NCI-H1048 (cell line): ENCODE data around the gene VWA5B2.
"Not testable (repeated sequence)": the region's sequence is repeated elsewhere in the genome, so short reads cannot be mapped to it uniquely, and the experiment has no call there.

Experiments
- DNase-seq: peaks from one replicate; lab custom pipeline; 2025; lab: John Stamatoyannopoulos, UW

VWA5B2 gene

GRCh38 chr3:184241447-184242296 is 12.3 kb downstream of the VWA5B2 start:
- no peak for DNase-seq

- DNase-seq, result no peak
Observed at GRCh38 chr3:184242297-184242685, 12.9 kb downstream of the VWA5B2 start.

DNA sequence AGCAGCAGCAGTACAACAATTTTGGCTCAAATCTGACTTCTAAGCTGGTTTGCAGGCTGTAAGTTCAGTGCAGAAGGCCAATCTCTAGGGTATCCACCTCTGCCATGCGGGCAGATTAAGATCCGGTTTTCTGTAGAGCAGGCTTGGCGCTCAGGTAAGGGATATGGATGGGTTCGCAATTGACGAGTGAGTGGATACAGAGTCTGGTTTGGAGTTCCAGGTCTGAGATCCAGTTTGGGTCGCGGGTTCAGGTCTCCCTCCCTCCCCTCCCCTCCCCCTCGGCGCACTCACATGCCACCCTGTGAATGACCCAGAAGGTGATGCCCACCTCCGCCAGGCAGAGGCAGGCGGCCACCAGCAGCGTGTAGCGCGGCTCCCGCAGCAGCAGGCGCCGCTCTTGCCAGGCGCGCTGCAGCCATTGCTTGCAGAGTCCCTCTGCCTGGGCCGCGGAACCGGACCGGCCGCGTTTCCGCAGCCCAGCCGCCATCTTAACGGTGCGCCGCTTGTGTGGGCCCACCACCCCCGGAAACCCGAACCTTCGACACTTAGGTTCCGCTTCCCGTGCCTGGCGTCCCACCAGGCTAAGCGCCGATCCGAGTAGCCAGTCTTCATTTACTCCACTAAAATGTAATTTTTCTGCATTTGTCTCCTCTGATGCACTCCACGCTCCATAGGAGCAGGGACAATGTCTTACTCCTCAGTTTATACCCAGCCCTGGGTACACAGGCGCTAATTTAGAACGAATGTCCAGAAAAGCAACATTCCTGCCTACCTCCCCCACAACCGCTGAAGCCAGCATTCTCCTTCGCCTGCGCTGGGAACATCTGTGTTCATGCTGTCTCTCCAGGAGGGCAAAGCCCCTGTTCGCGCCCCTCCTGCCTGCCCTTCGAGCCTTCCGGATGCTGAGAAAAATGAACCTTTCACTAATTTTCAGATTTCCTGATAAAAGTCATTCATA is 19.3 kb downstream of the VWA5B2 start, which contains the start of gene ALG3:
Gene ALG3, minus strand, starts transcription at position 509 of the 958 bp plus-strand sequence. Its CDS starts 22 bp downstream, at position 487.
- DNase-seq, result peak; percentile 69

DNA sequence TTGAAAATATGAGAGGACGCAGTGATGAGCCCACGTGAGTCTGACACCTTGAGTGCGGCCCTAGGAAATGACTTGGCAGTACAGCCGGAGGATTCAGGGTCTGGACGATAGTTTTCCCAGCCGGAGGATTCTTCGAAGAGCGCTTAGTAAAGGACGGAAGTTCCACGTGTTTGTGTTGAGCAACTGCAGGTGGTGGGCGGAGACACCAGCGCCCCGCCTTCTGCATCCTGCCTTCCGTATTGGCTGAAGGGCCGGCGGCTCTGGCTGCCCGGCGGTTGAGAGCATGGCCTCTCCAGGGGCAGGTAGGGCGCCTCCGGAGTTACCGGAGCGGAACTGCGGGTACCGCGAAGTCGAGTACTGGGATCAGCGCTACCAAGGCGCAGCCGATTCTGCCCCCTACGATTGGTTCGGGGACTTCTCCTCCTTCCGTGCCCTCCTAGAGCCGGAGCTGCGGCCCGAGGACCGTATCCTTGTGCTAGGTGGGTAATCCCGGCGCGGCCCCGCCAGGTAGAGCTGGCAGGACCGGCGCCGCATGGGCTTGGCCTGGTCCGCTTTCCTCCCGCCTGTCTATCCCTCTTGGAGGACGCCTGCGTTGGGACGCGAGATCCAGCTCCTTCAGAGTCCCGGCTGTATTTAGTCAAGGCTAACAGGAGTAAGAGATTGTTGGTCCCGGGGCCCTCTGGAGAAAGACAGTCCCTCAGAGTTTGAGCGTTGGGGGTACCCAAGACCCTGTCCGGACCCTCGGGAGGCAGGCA is 20.2 kb downstream of the VWA5B2 start, which contains the start of gene EEF1AKMT4:
Gene EEF1AKMT4, plus strand, starts transcription at position 261 of the 755 bp plus-strand sequence. Its CDS starts 23 bp downstream, at position 284.
- peak; percentile 81 for DNase-seq

GRCh38 chr3:184250167-184250828 is 20.9 kb downstream of the VWA5B2 start:
- peak; percentile 88 for DNase-seq

GRCh38 chr3:184255291-184256039 is 26.1 kb downstream of the VWA5B2 start:
- no peak for DNase-seq

- no peak for DNase-seq
Observed at GRCh38 chr3:184257083-184257915, 27.9 kb downstream of the VWA5B2 start.

GRCh38 chr3:184258926-184259325 is 29.5 kb downstream of the VWA5B2 start:
- DNase-seq, result no peak

- no peak for DNase-seq
Observed at GRCh38 chr3:184259396-184259877, 30.1 kb downstream of the VWA5B2 start.

DNA sequence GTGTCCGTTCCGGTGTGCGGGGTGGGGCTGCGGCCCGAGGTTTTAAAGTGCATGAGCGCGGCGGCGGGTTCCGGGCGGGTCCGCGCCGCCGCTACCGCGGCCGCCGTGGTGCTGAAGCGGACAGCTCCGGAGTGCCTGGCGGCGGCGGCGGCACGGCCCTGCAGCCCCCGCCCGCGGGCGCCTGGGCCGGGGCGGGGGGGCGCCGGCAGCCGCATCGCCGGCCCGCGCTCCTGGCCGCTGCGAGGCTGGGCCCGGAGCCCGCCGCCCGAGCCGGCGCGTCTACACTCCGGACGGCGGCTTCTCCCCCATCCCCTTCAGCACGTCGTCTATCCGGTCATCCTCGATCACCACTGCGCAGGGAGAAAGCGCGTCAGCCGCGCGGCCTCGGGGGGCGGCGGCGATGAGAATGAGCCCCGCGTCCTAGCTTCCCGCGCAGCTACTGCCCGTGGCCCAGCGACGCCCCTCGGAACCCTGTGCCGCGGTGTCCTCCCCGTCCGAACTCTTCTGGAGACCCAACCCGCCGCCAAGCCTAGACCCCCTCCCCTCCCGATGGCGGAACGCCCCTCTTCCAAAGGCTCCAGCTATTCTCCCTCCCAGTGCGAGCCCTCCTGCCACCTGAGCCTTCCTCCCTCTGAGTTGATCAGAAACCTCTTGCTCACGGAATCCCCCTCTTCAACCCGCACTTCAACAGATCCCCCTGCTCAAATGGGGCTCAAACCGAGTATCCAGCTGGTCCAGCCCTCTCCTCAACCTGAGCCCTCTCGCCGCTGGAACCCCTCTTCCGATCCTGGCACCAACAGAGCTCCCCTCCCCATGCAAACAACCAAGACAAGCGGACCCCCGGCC is 30.7 kb downstream of the VWA5B2 start:
- no peak for DNase-seq

GRCh38 chr3:184260724-184261269 is 31.4 kb downstream of the VWA5B2 start:
- DNase-seq, result no peak

- peak; percentile 51 for DNase-seq
Observed at GRCh38 chr3:184261270-184261853, 32.0 kb downstream of the VWA5B2 start, which contains the start of gene CAMK2N2. Gene CAMK2N2 (minus strand): TSS chr3:184261553. CDS start chr3:184261285, 268 bp downstream.

- DNase-seq, result no peak
Observed at GRCh38 chr3:184261854-184262763, 32.7 kb downstream of the VWA5B2 start.

DNA sequence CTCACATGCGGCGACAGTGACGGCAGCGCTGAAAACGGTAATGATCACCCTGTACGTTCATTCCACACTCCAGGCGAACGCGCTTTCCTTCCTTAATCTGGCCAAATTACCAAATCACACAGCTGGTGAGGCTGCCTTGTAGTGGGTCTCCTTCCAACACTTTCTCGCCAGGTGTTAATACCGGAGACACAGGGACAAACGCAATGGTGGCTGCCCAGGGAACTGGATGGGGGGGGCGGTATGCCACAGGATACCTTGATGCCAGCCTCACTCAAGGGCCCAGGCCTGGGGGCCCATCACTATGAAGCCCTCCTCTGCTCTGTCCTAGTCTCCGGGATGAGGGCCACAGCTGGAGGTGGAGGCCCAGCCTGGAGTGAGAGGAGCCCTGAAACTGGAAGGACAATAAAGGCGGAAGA is 33.4 kb downstream of the VWA5B2 start:
- DNase-seq, result no peak

- DNase-seq, result not testable (repeated sequence)
Observed at GRCh38 chr3:184267249-184267648, 37.9 kb downstream of the VWA5B2 start.

GRCh38 chr3:184272269-184272668 is 42.9 kb downstream of the VWA5B2 start:
- no peak for DNase-seq

GRCh38 chr3:184275381-184275701 is 46.0 kb downstream of the VWA5B2 start:
- no peak for DNase-seq
